HepG2 (cell line): ENCODE results near the gene DNMT3A. TPM values are rescaled to one million over a fixed set of nuclear protein-coding genes. Genes with fewer than 3 reads are reported as not detected.

ENCODE experiments used
- DRAP1 ChIP-seq: IDR thresholded peaks from 2 replicates; pipeline ENCODE4 v1.6.1; 2016; ENCODE audit warnings: missing genetic modification reagents, missing compliant biosample characterization
- ETS1 ChIP-seq: sonication (generic); formaldehyde crosslinking; IDR thresholded peaks from 2 replicates; pipeline ENCODE4 v1.4.0; 2020; ENCODE audit warnings: missing genetic modification reagents
- HMG20A ChIP-seq: IDR thresholded peaks from 2 replicates; pipeline ENCODE4 v1.6.1; 2016; ENCODE audit warnings: borderline replicate concordance
- HOXA9 ChIP-seq: sonication (generic); formaldehyde crosslinking; IDR thresholded peaks from 2 replicates; pipeline ENCODE4 v1.8.1; 2022; ENCODE audit warnings: missing genetic modification reagents, mild to moderate bottlenecking, moderate library complexity, borderline replicate concordance
- LBX2 ChIP-seq: sonication (generic); formaldehyde crosslinking; IDR thresholded peaks from 2 replicates; pipeline ENCODE4 v1.5.0; 2020; ENCODE audit warnings: missing genetic modification reagents, mild to moderate bottlenecking, borderline replicate concordance
- LCORL ChIP-seq, 2 experiments: fragments of 450-650 bp in 1 of 2; sonication (generic) in 1 of 2; formaldehyde crosslinking in 1 of 2; IDR thresholded peaks; 2 replicates each; pipeline versions ENCODE4 v1.5.0 to v1.6.1; 2017 to 2020; ENCODE audit warnings: antibody characterized with exemption in 1 of 2, missing genetic modification reagents in 1 of 2
- MNT ChIP-seq: fragments of 450-650 bp; IDR thresholded peaks from 2 replicates; pipeline ENCODE4 v1.6.1; 2016
- PAWR ChIP-seq: sonication (generic); formaldehyde crosslinking; IDR thresholded peaks from 2 replicates; pipeline ENCODE4 v1.4.0; 2020; ENCODE audit warnings: missing genetic modification reagents, mild to moderate bottlenecking, borderline replicate concordance
- PPARG ChIP-seq: conservative IDR thresholded peaks from 2 replicates; pipeline ENCODE4 v1.6.1; 2016; ENCODE audit warnings: missing biosample characterization, missing genetic modification reagents
- RXRB ChIP-seq: IDR thresholded peaks from 2 replicates; pipeline ENCODE4 v1.6.1; 2016; ENCODE audit warnings: borderline replicate concordance, missing genetic modification reagents, missing compliant biosample characterization
- SATB2 ChIP-seq: sonication (generic); formaldehyde crosslinking; IDR thresholded peaks from 2 replicates; pipeline ENCODE4 v1.5.0; 2020; ENCODE audit warnings: missing genetic modification reagents
- TRIM24 ChIP-seq: sonication (generic); formaldehyde crosslinking; IDR thresholded peaks from 2 replicates; pipeline ENCODE4 v1.8.0; 2022; ENCODE audit warnings: mild to moderate bottlenecking, missing genetic modification reagents
- ZNF180 ChIP-seq: sonication (generic); formaldehyde crosslinking; IDR thresholded peaks from 2 replicates; pipeline ENCODE4 v1.4.0; 2020; ENCODE audit warnings: low read depth, missing genetic modification reagents, borderline replicate concordance
- ZNF225 ChIP-seq: sonication (generic); formaldehyde crosslinking; IDR thresholded peaks from 2 replicates; pipeline ENCODE4 v1.4.0; 2020; ENCODE audit warnings: mild to moderate bottlenecking, missing genetic modification reagents
- ZNF609 ChIP-seq: sonication (generic); formaldehyde crosslinking; IDR thresholded peaks from 2 replicates; pipeline ENCODE4 v1.4.0; 2020; ENCODE audit warnings: mild to moderate bottlenecking, missing genetic modification reagents, borderline replicate concordance
- ZNF776 ChIP-seq: sonication (generic); formaldehyde crosslinking; IDR thresholded peaks from 2 replicates; pipeline ENCODE4 v1.4.0; 2020; ENCODE audit warnings: mild to moderate bottlenecking, missing genetic modification reagents
- polyA plus RNA-seq, 8 experiments: library from polyadenylated mRNA; depleted of rRNA in 3 of 8; stranded (reverse) in 7 of 8; unstranded in 1 of 8; fragments of >200 nt; fragmentation: Illumina TruSeq in 4 of 8; extraction: Trizol in 4 of 8; gene quantifications; 2 replicates each; pipeline versions ENCODE4 v1.2.1 to v1.2.3, GENCODE V29; 2011 to 2016; ENCODE audit warnings: low read depth in 4 of 8, missing spikeins in 1 of 8, mixed read lengths in 1 of 8; ENCODE audit not compliant: insufficient read depth in 1 of 8
- total RNA-seq, 5 experiments: library from RNA; depleted of rRNA; stranded (reverse); fragments of >200 nt; fragmentation: Illumina TruSeq; extraction: Trizol; gene quantifications; 2 replicates each; pipeline ENCODE4 v1.2.3, GENCODE V29; 2016; ENCODE audit warnings: low read depth in 1 of 5
- TF ChIP-seq, protein P1 (sequence below): sonication (generic); formaldehyde crosslinking; IDR thresholded peaks from 2 replicates; pipeline ENCODE4 v1.5.0; 2020; ENCODE audit warnings: mild to moderate bottlenecking, missing genetic modification reagents

DNMT3A gene
- total and polyA plus RNA-seq, 2 of the 13 experiments (the other 11 are each of a cell fraction or from before 2014, with no cell fraction given): 14.7 to 29.1 TPM

DNA sequence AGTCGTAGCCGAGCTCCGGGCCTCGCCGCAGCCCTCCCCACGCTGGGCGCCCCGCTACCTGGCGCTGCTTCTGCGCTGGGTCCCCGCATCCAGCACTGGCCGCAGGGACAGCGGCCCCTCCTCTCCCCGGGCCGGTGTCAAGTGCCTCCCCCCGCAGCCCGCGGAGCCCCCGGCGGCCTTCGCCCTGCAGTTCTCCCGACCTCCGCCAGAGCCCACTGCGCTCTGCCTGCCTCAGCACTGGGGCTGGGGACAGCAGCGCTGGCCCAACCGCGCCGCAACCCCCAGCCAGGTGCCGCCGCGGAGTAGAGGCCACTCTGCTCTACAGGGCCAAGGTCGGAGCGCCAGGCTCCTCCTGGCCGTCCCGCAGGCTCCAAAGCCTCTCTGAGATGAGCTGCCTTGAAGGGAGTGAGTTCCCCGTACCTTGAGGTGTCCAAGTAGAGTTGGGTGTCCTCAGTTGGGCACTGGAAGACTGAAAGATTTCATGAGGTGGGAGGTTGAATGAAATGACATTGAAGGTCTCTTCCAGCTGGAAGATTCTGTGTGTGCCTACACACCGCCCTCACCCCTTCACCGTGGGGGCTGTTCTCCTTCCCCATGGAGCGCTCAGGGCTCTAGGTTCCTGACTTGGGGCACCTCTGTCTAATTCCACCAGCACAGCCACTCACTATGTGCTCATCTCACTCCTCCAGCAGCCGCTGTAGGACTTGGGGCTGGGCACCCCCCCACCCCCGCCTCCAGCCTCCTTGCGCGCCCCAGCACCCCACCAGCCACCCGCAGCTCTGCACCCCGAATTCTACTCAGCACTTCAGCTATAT is 854 bp upstream of the DNMT3A start (continued):
- TF ChIP-seq, protein P1, sequence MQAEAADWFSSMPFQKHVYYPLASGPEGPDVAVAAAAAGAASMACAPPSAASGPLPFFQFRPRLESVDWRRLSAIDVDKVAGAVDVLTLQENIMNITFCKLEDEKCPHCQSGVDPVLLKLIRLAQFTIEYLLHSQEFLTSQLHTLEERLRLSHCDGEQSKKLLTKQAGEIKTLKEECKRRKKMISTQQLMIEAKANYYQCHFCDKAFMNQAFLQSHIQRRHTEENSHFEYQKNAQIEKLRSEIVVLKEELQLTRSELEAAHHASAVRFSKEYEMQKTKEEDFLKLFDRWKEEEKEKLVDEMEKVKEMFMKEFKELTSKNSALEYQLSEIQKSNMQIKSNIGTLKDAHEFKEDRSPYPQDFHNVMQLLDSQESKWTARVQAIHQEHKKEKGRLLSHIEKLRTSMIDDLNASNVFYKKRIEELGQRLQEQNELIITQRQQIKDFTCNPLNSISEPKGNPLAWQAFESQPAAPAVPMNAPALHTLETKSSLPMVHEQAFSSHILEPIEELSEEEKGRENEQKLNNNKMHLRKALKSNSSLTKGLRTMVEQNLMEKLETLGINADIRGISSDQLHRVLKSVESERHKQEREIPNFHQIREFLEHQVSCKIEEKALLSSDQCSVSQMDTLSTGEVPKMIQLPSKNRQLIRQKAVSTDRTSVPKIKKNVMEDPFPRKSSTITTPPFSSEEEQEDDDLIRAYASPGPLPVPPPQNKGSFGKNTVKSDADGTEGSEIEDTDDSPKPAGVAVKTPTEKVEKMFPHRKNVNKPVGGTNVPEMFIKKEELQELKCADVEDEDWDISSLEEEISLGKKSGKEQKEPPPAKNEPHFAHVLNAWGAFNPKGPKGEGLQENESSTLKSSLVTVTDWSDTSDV (CRISPR knock-in tag): peak; percentile 19; the same call in 1 of the 2 replicates
- TF ChIP-seq HOXA9 (CRISPR knock-in tag) (peak; percentile 73; the same call in 1 of the 2 replicates), RXRB (peak; percentile 80), LCORL (IDR thresholded peaks at IDR 0.05) (no peak), LCORL (CRISPR knock-in tag; IDR thresholded peaks at IDR 0.05) (peak; percentile 98), HMG20A (CRISPR knock-in tag) (peak; percentile 55), SATB2 (CRISPR knock-in tag) (no peak), MNT (no peak), DRAP1 (peak; percentile 67), LBX2 (CRISPR knock-in tag) (peak; percentile 34; the same call in 1 of the 2 replicates), ZNF776 (CRISPR knock-in tag) (peak; percentile 95), ZNF180 (CRISPR knock-in tag) (no peak), PAWR (CRISPR knock-in tag) (no peak), ZNF609 (peak; percentile 72; the same call in 1 of the 2 replicates), TRIM24 (CRISPR knock-in tag) (no peak), ZNF225 (CRISPR knock-in tag) (peak; percentile 94), PPARG (CRISPR knock-in tag) (peak; percentile 75), ETS1 (CRISPR knock-in tag) (no peak)
